ENCODE results near the gene CDK5RAP3.
"Not testable (repeated sequence)": the region's sequence is repeated elsewhere in the genome, so short reads cannot be mapped to it uniquely, and the experiment has no call there.

CDK5RAP3 gene, protein sequence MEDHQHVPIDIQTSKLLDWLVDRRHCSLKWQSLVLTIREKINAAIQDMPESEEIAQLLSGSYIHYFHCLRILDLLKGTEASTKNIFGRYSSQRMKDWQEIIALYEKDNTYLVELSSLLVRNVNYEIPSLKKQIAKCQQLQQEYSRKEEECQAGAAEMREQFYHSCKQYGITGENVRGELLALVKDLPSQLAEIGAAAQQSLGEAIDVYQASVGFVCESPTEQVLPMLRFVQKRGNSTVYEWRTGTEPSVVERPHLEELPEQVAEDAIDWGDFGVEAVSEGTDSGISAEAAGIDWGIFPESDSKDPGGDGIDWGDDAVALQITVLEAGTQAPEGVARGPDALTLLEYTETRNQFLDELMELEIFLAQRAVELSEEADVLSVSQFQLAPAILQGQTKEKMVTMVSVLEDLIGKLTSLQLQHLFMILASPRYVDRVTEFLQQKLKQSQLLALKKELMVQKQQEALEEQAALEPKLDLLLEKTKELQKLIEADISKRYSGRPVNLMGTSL

DNA sequence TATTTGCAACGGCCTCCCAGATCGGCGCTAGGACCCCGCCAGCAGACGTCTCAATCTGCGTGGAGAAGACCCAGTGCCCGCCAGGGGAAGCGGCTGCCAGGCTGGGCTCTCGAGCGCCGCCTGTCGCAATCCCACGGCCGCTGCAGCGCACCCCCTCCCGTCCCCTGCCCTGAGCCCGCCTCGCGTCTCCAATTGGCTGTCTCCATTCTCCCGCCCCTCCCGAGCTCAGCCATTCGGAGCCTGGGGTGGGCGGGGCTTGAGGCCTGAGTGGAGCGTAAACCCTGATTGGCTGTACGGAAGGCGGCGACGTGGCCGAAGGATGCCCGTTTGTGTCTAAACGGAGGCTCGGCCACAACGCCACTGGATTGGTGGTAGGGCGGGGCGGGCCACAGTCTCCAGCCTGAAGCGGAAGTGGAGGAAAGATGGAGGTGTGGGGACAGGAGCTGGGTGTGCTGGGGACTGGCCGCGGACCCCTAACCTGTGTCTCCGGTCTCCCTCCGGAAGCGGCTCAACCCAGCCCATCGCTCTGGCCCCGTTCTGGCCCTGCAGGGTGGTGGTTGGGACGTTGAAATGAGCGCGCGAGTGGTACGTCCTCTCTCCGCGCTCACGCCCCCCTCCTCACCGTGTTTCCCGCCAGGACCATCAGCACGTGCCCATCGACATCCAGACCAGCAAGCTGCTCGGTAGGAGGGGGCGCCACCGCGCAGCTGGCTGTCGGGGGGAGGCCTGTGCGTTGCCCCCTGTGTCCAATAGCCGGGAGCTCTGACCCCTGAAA lies at the start of gene CDK5RAP3:
CDK5RAP3 (plus strand) TSS at position 389 of the 775 bp plus-strand sequence; CDS start at position 423, 34 bp downstream.
- in situ Hi-C loops (cut with MboI; ENCODE audit: low sequenced_read_pairs), result no loop called here

DNA sequence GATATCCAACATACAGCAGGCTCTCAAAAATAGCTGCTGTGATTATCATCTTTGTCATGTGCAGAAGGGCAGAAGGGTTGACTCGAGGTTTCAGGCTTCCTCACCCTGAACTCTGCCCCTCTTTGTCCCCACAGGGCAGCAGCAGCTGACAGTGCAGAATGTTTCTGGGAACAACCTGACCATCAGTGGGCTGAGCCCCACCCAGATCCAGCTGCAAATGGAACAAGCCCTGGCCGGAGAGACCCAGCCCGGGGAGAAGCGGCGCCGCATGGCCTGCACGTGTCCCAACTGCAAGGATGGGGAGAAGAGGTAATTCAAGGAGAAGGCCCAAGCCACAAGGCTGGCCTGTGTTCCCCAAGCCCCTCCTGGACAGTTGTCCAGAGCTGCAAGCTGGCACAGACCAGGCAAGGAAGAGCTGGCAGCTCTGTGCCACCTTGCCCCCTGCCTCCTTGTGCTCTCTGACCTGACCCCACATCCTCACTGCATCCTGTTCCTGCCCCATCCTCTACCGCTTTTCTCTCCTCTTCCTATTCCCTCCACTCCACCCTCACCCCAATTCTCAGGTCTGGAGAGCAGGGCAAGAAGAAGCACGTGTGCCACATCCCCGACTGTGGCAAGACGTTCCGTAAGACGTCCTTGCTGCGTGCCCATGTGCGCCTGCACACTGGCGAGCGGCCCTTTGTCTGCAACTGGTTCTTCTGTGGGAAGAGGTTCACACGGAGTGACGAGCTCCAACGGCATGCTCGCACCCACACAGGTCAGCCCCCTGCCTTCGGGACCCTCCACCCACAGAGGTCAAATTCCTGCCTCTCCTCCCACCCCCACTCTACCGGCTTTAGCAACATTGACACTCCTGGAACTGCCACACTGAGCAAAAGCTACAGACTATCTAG lies 45.9 kb upstream of the CDK5RAP3 start:
- in situ Hi-C loops (cut with MboI; ENCODE audit: low sequenced_read_pairs), result no loop called here

DNA sequence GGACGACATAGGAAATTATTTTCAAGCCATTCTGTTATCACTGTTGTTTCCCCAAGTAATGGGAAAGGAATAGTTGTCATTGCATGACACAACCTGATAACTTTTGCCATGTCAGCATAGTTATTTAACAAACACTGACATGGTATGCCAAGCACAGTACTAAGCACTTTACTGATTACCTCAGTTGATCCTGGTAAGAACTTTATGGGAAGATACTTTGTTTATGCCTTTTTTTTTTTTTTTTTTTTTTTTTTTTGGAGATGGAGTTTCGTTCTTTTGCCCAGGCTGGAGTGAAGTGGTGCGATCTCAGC lies 45.3 kb upstream of the CDK5RAP3 start:
- in situ Hi-C loops (cut with MboI; ENCODE audit: low sequenced_read_pairs), result no loop called here

DNA sequence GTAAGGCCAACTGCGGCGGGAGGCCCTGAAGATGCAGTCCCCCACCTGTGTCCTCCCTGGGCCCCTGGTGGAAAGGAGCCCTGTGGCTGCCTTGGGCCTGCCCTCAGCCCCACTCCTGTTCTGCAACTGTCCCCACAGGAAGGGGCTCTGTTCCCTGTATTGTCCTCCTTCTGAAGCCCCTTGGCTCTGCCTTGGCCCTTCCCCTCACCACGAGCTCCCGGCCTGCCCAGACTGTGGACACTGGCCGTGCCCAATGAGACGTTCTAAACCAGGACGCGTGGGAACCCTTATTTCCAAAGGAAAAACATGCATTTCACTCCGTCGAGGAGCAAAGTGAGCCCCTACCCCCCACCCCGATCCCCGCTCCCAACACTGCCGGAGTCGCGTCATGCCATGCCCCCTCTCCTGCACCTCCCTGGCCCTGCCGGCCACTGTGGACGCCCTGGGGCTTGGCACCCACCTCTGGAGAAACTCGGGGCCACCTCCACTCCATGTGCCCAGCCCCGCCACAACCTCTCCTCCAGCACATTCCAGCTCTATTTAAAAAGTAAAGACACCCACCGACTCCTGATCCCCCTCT lies 43.0 kb upstream of the CDK5RAP3 start:
- in situ Hi-C loops (cut with MboI; ENCODE audit: low sequenced_read_pairs), result no loop called here

DNA sequence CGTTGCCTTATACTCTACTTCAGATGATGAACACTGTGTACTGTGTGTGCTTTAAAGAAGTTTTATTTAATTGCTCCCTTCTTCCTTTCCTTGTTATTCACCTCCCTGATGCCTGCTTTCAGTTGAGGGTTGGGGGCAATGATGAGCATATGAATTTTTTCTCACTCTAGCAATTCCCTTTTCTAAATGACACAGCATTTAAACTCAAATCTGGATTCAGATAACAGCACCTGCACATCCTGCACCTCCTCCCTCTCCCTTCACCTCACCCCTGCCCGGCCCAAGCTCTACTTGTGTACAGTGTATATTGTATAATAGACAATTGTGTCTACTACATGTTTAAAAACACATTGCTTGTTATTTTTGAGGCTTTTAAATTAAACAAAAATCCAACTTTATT lies 42.5 kb upstream of the CDK5RAP3 start:
- in situ Hi-C loops (cut with MboI; ENCODE audit: low sequenced_read_pairs), result no loop called here

DNA sequence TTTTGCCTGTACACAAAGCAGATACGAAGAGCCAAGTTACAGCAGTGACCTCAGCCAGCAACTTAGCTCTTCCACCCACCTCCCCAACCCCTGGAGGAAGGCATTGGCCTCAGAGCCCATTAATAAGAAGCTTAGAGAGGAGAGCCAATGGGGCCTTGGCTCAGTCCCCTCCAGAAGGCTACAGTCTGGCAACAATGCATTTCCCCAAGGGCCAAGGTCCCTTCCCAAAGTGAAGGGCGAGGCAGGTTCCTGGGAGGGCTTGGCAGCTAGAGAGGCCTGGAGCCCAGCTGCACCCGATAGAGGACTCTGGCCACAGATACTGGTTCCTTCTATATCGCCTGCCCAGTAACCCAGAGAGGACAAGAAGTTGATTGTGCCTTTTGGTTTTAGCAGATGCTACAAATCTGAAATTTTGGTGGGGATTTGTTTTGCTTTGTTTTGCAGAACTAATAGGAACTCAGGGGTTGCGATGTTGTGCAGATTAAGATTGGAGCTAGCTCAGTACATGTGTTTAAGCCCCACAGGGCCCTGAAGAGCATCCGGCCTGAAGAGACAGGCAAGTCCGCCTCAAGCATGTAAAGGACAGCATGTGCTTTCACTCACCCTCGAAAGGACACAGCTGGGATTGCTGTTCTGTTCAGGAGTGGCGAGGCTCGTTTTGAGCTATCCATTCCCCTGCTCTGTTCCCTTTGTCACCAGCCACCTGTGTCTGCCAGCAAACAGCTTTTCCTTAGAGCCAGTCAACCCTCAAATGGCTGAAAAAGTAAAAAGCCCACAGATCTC lies 41.5 kb upstream of the CDK5RAP3 start:
- in situ Hi-C loops (cut with MboI; ENCODE audit: low sequenced_read_pairs), result no loop called here

DNA sequence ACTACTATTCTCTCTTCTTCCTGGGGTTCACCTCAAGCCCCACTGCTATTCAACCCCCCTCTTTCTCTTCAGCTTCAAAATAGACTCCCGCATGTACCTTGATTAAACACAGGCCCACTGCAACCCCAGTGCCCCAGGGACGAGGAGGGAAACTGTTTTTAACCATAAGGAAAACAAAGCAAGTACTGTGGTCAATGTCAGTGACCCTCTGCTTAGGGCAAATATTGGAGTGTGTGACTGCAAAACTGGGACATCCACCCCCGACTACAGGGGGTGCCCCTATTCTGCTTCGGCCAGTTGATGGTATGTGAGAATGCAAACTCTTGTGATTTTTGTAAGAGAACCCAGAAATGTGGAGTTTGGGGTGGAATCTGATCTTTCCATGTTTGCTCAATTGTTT lies 39.1 kb upstream of the CDK5RAP3 start:
- in situ Hi-C loops (cut with MboI; ENCODE audit: low sequenced_read_pairs), result no loop called here

DNA sequence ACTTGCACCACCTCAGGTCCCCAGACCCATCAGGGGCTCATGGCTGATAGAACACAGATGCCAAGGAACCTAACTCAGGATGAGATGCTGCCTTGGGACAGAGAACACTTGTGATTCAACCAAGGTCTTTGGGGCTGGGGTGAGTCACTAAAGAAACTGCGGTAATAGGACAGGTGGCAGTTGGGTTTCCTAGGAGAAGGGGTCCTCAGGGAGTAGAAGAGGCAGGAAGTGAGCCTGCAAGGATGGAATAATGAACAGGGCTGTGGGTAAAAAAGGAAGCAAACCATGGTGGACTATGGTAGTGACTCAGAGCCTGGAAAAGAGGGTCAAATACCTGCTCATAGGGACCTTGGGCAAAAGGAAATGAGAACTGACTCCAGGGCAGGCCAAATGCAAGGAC lies 36.1 kb upstream of the CDK5RAP3 start:
- in situ Hi-C loops (cut with MboI; ENCODE audit: low sequenced_read_pairs), result no loop called here

DNA sequence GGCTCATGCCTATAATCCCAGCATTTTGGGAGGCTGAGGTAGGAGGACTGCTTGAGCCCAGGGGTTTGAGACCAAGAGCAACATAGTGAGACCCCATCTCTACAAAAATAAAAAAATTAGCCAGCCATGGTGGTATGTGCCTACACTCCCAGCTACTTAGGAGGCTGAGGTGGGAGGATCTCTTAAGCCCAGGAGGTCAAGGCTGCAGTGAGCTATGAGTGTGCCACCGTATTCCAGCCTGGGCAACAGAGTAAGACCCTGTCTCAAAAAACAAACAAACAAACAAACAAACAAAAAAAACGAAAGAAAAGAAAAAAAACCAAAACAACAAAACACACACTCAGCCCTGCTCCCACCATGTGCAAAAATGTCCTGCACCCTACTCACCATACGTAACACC lies 35.4 kb upstream of the CDK5RAP3 start:
- in situ Hi-C loops (cut with MboI; ENCODE audit: low sequenced_read_pairs), result not testable (repeated sequence)

DNA sequence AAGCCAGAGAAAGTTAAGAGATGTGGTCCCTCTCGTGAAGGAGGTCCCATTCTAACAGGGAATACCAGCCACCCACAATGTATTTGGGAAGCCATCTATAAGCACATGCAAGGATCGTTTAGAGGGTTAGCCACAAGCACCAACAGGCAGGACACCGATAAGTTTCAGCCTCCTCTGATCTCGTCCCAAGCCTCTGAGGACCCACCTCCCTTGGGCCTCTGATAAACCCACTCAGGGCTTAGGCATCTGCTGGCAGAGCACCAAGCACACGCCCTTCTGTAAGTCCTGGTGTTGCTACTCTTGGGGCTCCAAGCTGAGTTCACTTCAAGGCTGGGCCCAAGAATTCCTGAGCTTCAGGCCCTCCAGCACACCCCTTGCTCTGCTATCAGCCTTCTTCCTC lies 35.0 kb upstream of the CDK5RAP3 start:
- in situ Hi-C loops (cut with MboI; ENCODE audit: low sequenced_read_pairs), result no loop called here

DNA sequence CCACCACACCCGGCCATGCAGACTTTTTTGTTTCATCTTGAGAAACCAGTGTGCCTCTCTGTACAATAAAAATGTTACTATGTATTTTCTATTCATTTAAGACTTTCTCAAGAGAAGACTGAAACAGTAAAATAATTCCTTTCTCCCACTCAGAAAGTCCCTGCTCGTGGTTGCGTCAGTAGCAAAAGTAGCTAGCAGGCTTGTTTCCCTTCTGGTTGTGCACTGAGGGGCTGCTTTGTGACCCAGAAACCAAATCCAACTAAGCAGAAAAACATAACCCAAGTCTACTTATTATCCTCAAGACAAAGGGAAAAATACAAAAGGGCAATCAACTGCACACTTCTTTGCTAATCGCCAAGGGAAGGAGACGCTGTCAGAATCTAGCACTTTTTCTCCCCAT lies 33.0 kb upstream of the CDK5RAP3 start:
- in situ Hi-C loops (cut with MboI; ENCODE audit: low sequenced_read_pairs), result no loop called here

DNA sequence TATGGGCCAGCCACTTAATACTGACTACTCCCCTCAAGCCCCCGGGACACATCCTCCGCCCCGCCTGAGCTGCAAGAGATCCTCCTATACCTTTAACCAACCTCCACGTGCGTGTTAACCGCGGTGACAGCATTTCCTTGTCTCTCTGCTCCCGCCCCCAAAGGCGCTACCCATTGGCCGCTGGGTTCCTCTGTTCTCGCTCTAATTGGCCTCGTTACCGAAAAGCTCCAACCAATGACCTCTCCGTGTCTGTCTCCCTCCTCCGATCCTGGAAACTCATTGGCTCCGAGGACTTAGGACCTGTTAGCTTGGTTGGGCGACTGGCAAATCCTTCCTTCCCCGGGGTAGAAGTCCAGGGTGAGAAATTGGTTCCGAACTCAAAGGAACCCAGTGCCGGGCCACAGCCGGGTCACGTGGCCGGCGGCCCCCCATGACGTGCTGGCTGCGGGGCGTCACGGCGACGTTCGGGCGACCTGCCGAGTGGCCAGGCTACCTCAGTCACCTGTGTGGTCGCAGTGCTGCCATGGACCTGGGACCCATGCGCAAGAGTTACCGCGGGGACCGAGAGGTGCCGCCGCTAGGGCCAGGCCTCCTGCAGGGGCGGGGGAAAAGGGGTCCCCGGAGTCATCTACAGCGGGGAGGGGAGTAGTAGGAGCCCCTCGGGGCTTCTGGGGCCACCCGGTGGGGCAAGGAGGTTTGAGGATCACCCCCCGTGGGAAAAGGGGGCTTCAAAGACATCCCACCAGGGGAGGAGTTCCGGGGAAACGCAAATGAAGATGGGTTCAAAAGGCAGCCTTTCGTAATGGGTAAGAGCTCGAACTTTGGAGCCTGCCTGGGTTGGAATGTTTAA lies 29.4 kb upstream of the CDK5RAP3 start, which contains the start of gene PNPO:
PNPO (plus strand) TSS at position 326 of the 850 bp plus-strand sequence; CDS start at position 431, 105 bp downstream.
- in situ Hi-C loops (cut with MboI; ENCODE audit: low sequenced_read_pairs), result no loop called here

DNA sequence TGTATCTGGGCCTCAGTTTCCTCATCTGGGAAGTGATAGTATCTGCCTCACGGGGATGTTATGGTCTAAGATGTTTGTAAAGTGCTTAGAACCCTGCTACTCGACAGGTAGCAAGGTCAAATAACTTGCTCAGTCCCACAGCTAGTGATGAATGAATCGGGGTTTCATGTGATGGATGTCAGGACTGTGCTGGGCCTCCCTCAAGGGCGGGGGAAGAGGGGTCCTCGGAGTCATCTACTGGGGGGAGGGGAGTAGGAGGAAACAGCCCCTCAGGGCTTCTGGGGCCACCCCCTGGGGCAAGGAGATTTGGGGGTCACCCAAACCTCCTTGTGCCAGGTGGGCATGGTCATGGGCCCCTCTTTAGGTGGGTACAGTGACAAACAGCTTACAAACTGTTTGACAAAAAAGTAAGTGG lies 28.8 kb upstream of the CDK5RAP3 start:
- in situ Hi-C loops (cut with MboI; ENCODE audit: low sequenced_read_pairs), result no loop called here

DNA sequence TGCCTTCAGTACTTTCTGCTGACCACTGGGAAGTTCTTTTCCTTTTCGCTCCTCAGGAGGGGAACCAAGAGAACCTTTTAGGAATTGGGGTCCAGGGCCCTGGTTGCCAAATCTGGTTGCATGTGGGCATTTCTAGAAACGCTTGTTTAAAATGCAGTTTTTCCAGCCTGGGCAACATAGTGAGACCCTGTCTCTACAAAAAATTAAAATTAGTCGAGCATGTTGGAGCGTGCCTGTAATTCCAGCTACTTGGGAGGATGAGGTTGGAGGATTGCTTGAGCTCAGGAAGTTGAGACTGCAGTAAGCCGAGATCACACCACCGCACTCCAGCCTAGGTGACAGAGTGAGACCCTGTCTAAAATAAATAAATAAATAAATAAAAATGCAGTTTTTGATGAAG lies 28.3 kb upstream of the CDK5RAP3 start:
- in situ Hi-C loops (cut with MboI; ENCODE audit: low sequenced_read_pairs), result no loop called here

DNA sequence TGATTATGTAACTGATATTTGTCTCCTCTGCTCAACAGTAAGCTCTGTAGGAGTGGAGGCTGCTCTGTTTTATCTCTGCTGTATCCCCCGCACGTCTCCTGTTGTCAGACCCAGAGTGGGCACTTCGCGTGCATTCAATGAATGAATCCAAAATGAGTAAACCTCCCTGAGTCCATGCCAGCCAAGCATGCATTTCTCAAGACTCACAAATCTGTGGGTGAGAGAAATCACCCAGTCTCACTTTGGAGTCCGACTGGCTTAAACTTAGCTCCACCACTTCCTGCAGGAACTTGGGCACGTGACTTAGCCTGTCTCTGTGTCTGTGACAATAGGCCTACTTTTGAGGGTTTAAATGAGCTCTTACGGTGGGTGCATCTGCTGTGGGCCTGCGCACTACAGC lies 25.8 kb upstream of the CDK5RAP3 start:
- in situ Hi-C loops (cut with MboI; ENCODE audit: low sequenced_read_pairs), result no loop called here

DNA sequence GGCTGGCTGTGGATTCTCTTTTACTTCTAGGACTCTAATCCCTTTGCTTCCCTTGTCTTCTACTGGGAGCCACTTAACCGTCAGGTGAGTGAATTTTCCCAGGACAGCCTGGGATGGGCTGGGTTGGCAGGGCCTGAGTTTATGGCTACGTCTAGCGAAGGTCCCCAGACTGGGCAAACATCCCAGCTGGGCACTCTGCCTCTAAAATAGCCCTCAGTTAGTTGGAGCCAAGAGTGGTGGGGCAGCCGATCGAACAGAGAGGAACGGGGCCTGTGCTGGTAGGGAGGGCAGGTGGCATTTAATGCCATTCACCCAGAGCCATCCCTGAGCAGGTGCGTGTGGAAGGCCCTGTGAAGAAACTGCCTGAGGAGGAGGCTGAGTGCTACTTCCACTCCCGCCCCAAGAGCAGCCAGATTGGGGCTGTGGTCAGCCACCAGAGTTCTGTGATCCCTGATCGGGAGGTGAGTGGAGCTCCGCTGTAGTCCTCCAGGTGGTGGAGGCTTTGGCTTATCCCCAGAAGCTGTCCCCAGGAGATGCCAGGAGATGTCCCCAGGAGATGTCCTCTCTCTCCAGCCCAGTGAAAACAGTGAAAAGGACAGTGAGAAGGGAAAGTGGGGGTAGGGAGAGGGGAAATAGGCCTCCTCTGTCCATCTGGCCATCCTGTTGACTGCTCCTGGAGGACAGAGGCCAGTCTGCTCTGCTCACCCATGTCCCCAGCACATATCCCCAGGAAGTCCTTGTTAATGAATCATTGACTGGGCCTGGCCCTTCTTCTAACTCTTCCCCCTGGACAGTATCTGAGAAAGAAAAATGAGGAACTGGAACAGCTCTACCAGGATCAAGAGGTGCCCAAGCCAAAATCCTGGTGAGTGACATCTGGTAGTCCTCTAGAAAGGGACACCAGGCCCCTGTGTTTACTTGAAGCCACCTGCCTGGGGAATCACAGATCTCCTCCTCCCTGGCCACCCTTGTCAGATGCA lies 25.1 kb upstream of the CDK5RAP3 start:
- in situ Hi-C loops (cut with MboI; ENCODE audit: low sequenced_read_pairs), result no loop called here

DNA sequence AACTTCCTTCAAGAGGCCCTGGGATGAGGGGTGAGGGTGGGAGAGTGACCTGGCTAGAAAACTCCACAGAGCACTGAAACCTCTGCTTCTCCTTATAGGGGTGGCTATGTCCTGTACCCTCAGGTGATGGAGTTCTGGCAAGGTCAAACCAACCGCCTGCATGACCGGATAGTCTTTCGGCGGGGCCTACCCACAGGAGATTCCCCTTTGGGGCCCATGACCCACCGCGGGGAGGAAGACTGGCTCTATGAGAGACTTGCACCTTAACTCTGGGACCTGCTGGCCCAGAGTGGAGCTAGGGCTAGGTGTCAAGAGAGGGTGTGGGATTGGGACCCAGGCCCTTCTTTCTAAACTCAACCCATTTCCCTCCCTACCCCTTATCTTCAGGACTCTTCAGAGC lies 24.4 kb upstream of the CDK5RAP3 start:
- in situ Hi-C loops (cut with MboI; ENCODE audit: low sequenced_read_pairs), result no loop called here

DNA sequence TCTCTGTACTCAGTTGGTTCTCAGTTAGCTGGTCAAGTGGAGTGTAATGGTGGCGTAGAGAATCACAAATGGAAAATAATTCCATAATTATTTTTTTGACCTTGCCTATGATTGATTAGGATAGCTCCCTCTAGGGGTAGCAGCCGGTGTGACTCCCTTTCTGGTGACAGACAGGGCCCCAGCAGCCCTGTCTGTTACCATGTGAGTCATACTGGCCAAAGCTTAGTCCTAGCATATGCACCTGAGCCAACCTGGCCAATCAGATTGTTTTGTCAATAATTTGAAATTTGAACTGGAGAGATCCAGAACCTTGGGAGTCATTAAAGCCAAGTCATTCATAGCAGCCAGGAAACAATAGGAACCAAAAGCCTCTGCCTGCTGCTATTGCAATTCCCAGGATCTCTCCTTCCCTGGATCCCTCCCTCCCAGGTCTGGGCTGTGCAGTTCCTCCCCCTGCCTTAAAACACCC lies 23.9 kb upstream of the CDK5RAP3 start:
- in situ Hi-C loops (cut with MboI; ENCODE audit: low sequenced_read_pairs), result no loop called here

All from HL-60/S4 treated with phorbol 12-myristate 13-acetate at 8.2 ng/mL for 4 days and 3 days (cell line).